NCI-H128 (cell line): Measurements from ENCODE around the gene DENND4A.

Experiments
- DNase-seq: peaks from one replicate; lab custom pipeline; 2025; ENCODE audit not compliant: unreplicated experiment; lab: John Stamatoyannopoulos, UW

Gene DENND4A

GRCh38 chr15:65688462-65688861, 103.6 kb downstream of the DENND4A start:
- DNase-seq: no peak

GRCh38 chr15:65682404-65682911, 109.6 kb downstream of the DENND4A start:
- no peak for DNase-seq

- DNase-seq: no peak
Observed at GRCh38 chr15:65680544-65680943, 111.5 kb downstream of the DENND4A start.

DNA sequence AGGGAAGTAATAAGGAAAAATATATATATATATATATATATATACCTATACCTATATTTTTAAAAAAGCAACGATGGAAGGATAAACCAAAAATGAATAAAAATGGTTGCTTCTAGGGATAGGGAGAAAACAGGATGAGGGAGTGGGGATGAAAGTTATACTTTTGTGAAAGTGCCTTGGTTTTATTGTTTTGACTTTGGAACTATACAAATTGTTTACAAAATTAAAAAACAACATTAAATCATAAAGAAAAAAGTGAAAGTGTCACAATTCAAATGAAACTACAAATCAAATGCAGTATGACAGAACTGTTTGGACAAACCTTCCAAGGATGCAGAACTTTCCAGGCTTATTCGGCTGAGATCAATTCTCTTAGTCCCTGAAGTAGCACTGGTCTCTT, 116.0 kb downstream of the DENND4A start:
- no peak for DNase-seq

- no peak for DNase-seq
Observed at GRCh38 chr15:65675551-65675950, 116.5 kb downstream of the DENND4A start.

GRCh38 chr15:65666257-65666656, 125.8 kb downstream of the DENND4A start:
- DNase-seq: no peak

DNA sequence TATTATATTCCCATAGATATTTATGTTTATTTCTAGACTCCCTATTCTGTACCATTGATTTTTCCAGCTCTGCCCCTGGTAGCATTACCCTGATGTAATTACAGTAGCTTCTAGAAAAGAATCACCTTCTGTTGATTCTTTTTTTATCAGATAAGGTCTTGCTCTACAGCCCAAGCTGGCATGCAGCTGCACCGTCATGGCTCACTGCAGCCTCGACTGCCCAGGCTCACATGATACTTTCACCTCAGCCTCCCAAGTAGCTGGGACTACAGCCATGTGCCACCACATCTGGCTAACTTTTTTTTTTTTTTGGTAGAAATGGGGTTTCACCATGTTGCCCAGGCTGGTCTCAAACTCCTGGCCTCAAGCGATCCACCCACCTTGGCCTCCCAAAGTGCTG, 128.6 kb downstream of the DENND4A start:
- DNase-seq: no peak

DNA sequence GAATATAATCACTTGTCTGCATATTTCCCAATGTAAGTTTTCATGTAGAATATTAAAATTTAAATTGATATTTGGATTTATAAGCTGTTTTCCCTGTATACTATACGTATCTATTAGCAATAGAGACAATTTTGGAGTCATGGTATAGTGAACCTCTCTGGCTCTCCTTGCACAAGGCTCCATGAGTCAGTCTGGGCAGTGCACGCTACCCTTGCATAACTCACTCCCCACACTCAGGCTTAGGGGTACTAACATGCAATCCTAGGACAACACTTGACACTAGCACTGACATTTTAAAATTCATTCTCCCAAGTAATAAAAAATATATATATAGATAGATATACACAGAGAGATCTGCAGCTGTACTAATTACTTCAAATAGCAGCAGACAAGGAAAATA, 131.2 kb downstream of the DENND4A start:
- no peak for DNase-seq

DNA sequence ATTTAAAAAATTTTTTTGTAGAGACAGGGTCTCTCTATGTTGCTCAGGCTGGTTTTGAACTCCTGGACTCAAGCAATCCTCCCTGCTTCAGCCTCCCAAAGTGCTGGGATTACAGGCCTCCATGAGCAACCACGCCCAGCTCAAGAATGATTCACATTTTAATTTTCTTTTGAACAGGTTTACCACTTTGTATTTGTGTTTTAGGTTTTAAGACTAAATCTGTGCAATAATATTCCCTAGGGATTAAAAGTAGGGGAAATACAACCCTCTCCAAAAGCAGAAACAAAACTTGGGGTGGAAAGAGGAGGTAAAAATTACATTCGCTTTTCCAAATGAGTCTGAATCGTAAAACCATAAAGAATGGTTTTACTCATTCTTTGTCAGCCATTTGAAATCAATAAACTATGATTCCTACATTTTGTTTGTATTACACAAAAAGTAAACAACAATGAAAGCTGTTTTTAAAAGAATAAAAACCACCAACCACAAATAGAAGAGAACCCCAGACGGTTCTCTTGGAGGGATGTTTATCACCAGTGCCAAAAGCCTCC, 132.5 kb downstream of the DENND4A start:
- no peak for DNase-seq

DNA sequence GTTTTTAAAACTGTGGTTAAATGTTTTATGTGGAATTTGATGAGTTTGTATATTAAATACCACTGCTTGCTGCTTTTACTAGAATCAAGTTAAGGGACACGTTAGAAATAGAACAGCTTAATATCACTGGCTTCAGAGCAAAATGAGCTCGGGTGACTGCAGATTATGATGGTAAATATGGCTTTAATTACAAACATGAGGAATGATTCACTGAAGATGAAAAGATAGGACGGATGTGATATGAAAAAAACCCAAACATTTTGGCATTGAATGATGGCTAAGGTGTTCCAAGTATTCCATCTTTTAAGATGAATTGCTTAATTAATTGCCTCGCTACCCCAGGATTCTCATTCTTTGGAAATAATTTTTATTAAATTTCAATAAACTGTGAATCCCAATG, 136.6 kb downstream of the DENND4A start:
- DNase-seq: no peak

DNA sequence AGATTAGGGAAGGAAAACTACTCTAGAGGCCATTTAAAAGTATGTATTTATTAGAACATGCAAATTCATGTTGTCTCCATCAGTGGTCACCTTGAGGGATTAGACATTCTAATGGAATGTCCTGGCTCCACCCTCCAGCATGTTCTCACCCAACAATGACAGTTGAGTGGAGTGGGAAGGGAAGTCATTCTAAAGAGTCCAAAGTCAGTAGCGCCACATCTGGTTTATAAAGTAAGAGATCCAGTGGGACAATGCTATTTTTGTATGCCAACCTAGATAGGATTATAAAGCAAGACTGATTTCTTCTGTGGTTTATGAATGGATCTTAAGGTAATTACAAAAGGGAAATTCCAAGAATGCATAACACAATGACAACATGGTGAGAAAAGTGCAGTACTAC, 137.1 kb downstream of the DENND4A start:
- DNase-seq: no peak

DNA sequence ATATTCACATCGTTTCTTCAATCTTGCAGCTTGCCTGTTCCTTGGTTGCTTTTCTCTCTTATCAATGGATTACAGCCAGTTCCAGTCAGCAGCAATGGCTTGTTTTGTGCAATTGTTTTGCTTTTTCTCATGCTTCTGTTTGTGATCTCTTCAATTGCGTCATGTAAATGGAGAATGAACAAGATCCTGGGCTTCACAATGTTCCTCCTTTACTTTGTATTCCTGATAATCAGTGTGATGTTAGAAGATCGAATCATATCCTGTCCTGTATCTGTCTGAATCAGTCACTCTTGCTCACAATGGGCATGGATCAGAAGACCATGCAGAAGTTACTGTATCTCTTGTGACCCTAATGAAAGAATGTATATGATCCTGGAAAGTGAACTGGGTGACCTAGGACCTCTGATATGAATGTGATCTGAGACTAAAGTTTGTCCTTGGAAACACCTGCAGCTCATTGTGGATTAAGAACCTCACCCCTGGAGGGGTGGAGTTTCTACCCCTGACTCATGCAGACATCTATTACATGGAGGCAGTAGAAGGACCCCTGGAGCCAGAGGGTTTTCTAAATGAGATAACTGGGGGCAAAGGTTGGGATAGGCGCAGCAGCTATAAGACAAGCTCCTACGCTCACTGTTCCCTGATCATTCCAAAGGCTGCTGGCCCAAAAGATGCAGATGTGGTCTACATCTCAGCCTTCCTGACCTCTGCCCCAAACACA, 138.1 kb downstream of the DENND4A start:
- no peak for DNase-seq

- no peak for DNase-seq
Observed at GRCh38 chr15:65653341-65653740, 138.8 kb downstream of the DENND4A start.

- DNase-seq: no peak
Observed at GRCh38 chr15:65651831-65652749, 140.0 kb downstream of the DENND4A start.

GRCh38 chr15:65651042-65651322, 141.1 kb downstream of the DENND4A start:
- no peak for DNase-seq

- no peak for DNase-seq
Observed at GRCh38 chr15:65650312-65651041, 141.6 kb downstream of the DENND4A start.

DNA sequence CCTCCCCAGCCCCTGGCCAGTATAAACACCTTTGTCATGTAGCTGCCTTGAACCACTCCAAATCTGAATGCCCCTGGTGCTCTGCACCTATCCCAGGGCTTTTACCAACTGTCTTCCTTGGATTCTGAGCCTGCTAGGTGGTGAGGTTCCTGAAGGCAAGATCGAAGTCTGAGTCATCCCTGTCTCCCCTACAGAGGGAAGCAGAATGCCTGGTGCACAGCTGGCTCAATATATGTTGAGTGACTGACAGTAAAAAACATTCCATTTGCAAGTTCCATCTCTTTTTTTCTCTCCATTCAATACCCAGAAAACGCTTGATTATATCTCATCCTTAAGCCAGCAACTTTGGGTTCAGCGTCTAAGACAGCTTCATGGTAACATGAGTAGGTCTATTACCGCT, 145.6 kb downstream of the DENND4A start:
- no peak for DNase-seq

- DNase-seq: no peak
Observed at GRCh38 chr15:65645392-65645791, 146.7 kb downstream of the DENND4A start.

GRCh38 chr15:65644282-65644681, 147.8 kb downstream of the DENND4A start:
- no peak for DNase-seq

DNA sequence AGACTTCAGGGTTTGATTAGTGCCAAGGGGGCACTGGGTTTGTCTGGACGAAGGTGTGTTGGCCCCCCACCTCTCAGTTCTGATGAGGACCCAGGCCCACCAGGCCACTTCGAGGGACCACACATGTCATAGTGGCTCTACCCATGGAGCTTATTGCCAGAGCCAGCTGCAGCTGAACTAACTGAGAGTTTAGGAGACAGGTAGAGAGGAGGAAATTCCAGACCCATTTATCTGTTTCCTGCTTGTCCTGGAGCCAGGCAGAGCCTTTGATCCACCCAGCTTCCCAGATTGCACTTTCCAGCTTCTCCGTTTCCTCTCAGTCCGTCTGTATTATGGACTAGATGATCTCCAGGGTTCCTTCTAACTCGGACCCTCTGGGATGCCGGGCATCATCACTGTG, 149.5 kb downstream of the DENND4A start:
- no peak for DNase-seq

GRCh38 chr15:65641768-65642475, 150.2 kb downstream of the DENND4A start:
- no peak for DNase-seq
